HG03378 (cell line): ENCODE measurements around the gene PAH.
A peak's percentile ranks its signal among the peaks of the same experiment; 100 is the strongest.

Experiments used
- ATAC-seq: cut with Tn5 transposase; IDR thresholded peaks from one replicate; pipeline ENCODE4 v1.9.1; 2021; ENCODE audit warnings: mild to moderate bottlenecking, moderate library complexity; ENCODE audit not compliant: unreplicated experiment

Gene PAH

GRCh38 chr12:102950950-102951619, 34.0 kb upstream of the PAH start:
- ATAC-seq = no peak

- ATAC-seq = no peak
Measured at GRCh38 chr12:102950107-102950949, 33.3 kb upstream of the PAH start.

- ATAC-seq = no peak
Measured at GRCh38 chr12:102948941-102949352, 31.9 kb upstream of the PAH start.

GRCh38 chr12:102946042-102946441, 29.0 kb upstream of the PAH start:
- no peak for ATAC-seq

- no peak for ATAC-seq
Measured at GRCh38 chr12:102939670-102940222, 22.7 kb upstream of the PAH start.

- no peak for ATAC-seq
Measured at GRCh38 chr12:102939059-102939458, 22.0 kb upstream of the PAH start.

GRCh38 chr12:102933168-102933567, 16.1 kb upstream of the PAH start:
- ATAC-seq = no peak

GRCh38 chr12:102927220-102927619, 10.2 kb upstream of the PAH start:
- ATAC-seq = no peak

- no peak for ATAC-seq
Measured at GRCh38 chr12:102921240-102921639, 4.2 kb upstream of the PAH start.

- ATAC-seq = no peak
Measured at GRCh38 chr12:102920271-102920670, 3.2 kb upstream of the PAH start.

- no peak for ATAC-seq
Measured at GRCh38 chr12:102918840-102919239, 1.8 kb upstream of the PAH start.

GRCh38 chr12:102916252-102917025, 605 bp downstream of the PAH start:
- no peak for ATAC-seq

- ATAC-seq = no peak
Measured at GRCh38 chr12:102913453-102914226, 3.4 kb downstream of the PAH start.

GRCh38 chr12:102912258-102912657, 4.8 kb downstream of the PAH start:
- ATAC-seq = no peak

- ATAC-seq = no peak
Measured at GRCh38 chr12:102911320-102911719, 5.7 kb downstream of the PAH start.

- no peak for ATAC-seq
Measured at GRCh38 chr12:102910792-102911191, 6.3 kb downstream of the PAH start.

GRCh38 chr12:102910137-102910536, 6.9 kb downstream of the PAH start:
- ATAC-seq = no peak

GRCh38 chr12:102907918-102908317, 9.1 kb downstream of the PAH start:
- ATAC-seq = no peak

- no peak for ATAC-seq
Measured at GRCh38 chr12:102905229-102905628, 11.8 kb downstream of the PAH start.

GRCh38 chr12:102903337-102904007, 13.6 kb downstream of the PAH start:
- ATAC-seq = peak; percentile 43
